HG02884 (cell line): ENCODE results near the gene TIMM22.

Experiments used
- ATAC-seq: cut with Tn5 transposase; IDR thresholded peaks from one replicate; pipeline ENCODE4 v1.9.1; 2021; ENCODE audit warnings: mild to moderate bottlenecking, moderate library complexity; ENCODE audit not compliant: unreplicated experiment

Gene TIMM22

DNA sequence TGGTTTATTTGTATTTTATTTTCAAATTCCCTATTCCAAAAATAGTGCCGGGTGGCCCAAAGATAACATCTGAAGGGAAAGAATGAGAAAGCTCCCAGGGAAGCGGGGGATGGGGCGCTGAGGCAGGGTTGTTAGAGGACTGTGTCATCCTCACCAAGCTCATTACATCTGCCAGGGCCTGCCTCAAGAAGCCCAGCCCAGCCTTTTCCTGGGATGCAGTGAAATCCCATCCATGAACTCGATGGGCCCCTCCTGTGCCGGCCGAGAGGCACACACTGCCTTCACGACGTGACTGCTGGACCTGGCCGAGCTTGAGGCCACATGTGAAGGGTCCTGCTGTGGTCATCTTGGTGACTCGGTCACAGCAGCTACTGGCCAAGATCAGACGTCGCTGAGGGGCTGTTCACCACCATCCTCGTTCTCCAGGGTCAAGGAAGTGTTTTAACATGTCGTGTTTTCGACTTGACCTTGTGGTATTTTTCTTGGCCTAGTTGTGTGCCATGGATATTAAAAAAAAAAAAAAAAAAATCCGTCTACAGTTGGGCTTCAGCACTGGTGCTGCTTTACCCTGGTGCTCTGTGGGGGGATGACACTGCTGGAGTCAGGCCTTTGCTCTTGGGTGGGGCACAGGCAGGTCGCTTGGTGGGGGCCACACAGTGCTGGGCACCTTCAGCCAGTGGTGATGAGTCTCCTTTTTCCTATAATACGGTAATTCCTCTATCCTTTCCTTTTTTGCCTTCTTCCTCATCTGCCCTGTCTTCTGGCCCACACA is 4.9 kb downstream of the TIMM22 start:
- no peak for ATAC-seq

DNA sequence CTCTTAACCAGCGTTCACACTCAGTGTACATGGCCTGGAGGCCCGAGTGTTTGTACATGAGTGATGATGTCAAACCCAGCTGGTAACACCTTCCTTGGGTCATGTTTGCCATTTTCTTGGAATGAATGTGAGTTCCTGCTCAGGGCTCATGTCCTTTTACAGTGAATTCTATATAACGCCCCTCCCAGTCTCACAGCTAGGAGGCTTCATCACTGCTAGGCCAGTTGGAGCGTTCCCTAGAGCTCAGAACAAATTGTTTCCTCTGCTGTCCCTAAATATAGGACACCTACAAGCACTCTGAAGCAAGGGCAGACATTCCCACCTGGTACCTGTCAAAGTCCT is 5.5 kb downstream of the TIMM22 start:
- ATAC-seq: no peak

DNA sequence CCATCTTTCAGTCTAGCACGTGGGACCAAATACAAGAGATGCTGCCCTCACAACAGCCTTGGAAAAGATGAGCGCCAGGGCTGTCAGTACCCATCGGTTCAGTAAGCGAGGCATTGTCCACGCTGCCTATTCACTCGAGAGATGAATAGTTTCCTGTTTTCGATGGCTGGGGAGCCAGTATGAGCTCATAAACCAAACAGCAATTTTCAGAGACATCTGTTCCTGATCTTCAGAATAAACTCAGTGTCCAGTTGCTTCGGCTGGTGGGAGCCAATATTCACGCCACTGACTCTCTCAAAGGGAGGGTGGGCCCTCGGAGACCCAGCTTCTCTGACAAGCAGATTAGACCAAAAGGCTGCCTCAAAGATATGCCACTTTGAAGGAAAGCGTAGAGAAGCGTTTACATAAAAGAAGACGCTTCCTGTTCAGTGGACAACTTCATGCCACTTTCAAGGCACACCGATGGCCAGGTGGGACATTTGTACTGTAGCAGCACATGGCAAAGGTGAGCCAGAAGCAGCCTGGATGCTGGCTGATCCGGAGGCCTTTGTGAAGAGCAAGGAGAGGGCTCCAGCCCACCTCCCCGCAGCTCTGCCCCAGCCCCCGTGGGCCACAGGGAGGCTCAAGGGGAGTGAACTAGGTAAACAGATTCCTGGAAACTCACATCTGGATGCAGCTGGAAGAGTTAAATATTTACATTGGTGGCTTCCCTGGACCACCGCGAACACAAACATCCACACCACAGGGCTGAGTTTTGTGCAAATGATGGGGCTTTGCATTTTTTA is 6.0 kb downstream of the TIMM22 start:
- ATAC-seq: no peak

DNA sequence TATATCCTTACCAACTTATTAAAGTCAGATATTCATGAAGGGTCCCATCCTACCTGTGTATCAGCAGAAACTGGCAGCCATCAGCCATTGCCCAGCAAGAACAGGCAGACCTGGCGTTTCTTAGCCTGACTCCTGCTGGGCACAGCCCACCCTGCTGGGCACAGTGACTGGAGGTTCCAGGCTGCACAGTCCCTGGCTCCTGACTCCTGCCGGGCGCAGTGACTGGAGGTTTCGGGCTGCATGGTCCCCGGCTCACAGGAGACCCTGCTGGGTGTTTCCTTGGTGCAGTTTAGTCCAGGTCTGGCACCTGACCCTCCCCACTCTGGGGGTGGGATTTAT is 6.7 kb downstream of the TIMM22 start:
- ATAC-seq: no peak

DNA sequence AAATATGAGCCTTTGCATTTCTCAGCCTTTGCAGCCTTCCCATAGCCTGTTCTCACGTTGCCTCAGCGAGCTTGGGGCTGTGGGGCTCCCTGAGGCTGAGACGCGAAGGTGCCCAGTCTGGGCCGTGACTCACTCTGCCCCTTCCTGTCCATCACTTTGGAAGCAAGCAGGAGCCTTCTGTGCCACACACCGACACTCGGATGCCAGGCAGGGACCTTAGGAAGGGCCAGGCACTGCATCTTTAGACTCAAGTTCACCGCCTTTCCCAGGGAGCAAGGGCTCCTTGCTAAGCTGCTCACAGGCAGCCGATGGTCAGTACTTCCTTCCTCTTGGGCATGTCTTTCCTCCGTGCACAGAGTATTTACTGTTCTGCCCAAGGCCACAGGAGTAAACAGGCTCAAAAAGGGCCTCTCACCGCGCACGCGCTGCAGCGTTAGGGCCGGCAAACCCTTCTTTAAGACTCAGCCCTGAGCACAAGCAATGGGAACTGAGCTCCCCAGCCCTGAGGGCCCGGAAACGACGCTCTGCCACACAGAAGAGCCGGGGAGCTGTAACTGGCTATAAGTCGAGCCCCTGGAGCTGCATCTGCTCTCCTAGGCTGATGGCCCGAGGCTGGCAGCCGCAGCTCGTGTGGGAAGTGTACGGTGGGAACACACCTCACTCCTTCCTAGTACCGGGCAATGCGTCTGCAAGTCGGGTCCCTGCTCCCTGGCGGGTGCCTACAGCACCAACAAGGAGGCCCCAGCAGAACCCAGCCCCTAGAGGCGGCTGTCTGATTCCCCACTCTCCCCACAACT is 7.2 kb downstream of the TIMM22 start:
- no peak for ATAC-seq

DNA sequence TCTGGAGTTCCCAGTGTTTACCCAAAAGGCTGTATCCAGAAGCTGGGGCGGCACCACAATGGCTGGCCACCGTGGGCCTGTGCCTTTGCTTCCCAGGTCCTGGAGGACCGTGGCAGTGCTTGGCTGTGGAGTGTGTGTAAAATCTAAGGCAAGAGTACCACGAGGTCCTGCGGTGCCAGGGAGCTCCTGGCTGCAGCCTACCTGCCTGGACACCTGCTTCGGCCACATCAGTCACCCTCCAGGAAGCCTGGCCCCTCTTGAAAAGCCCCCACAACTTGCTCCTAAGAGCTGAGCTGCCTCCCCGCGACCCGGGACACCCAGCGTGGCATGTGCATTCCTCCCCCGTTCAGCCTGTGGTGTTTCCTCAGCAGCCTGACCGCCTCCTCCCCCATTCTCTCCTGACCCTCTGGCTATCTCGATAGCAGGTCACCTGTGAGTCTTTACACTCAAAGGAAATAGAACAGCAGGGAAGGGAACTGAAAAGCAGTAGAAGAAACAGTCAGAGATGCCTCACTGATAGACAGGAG is 7.9 kb downstream of the TIMM22 start:
- ATAC-seq: no peak

DNA sequence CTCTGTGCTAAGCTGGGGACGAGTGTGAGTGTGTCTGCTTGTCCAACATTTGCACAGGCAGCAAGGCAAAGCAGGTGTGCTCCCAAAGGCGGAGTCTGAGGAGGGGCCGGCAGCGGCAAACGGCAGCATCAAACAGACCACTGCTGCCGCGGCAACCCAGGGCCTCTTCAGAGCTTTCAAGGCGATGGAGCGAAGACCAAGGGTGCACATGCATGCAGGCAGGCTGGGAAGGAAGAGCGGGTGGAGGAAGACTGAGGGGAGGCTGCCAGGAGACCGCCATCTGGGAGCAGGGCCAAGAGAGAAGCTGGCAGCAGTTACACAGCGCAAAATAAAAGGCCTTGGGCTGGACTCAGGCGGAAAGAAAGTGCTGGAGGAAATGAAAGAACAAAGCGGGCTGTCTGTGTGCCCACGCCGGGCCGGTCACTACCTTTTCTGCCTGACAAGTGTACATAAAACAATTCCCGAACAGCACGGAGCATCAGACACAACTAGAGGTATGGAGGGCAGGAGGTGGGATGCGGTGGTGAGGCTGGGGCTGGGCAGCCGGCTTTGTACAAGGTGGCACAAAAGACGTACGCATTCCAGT is 8.5 kb downstream of the TIMM22 start:
- no peak for ATAC-seq

DNA sequence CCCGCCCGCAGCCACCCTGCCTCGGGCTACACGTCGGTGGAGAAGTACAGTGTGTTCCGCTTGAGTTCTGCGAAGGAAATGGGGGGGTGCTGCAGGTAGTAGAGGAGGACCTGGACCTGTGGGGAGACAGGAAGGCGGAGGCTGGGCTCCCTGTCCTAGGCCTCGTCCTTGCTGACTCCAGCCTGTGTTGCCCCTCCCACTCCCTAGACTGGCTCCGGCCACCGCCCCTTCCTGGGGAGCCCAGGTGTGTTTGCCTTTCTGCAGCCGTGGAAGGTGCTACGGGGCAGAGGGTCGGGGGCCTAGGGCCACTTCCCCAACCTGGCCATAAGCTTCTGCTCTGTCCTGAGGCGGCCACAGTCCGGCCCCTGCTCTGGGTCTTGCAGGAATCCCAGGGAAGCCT is 9.1 kb downstream of the TIMM22 start:
- no peak for ATAC-seq

DNA sequence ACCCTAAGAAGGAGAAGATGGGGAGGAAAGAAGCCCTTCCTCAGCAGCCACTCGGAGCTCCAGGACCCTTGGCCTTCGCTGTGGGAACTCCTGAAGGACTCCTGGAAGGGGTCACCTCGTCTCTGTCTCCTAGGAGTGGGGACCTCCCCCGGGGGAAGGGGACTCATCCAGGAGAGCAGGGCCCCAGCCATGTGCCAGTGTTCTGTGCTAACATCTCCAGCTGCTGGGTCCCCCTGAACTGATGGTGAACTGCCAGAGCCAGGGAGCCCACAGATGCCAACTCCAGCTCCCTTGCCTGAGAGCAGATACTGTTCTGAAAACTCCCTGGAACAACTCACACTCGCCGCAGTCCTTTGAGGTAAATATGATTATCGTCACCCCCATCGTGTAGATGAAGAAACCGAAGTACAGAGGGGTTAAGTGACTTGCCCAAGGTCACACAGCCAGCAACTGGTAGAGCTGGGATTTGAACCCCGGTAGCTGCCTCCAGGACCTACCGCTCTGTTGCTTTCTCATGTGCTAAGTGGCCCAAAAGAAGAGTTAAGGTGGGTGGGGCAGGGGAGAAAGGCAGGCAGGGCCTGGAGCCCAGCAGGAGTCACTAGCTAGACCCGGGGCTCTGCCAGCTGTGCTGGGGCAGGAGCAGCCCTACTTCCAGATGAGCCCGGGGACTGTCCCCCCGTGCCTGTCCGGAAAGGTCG is 10.5 kb downstream of the TIMM22 start:
- no peak for ATAC-seq

DNA sequence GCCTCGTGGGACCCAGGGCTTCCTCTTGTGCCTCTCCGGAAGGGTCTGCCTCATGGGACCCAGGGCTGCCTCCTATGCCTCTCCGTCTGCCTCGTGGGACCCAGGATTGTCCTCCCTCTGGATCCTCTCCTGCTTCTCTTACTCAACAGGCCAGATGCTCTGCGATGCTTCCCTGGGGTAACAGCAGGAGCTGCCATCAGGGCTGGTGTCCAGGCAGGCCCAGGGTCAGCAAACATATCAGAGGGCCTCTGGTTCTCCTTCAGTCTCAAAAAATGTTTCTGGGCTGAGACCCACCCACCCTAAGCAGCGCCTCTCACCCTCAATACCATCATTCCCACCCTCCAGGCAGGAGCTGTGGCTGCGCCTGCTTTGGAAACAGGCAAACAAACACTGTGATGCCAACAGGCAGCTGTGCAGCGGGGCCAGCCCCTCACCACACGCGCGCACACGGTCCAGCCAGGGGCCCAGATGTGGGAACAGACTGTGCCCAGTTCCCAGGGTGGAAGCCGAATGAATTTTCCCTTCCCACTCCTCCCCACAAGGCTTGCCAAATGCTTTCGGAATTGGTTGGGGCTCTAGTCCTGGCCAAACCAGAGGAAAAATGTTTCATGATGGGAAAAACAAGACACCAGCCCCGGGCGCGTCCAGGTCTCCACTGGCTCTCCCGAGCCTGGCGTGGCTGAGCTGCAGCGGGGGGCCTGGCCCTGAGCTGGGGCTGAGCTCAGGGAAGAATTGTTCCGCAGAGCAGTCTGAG is 11.3 kb downstream of the TIMM22 start:
- ATAC-seq: no peak

DNA sequence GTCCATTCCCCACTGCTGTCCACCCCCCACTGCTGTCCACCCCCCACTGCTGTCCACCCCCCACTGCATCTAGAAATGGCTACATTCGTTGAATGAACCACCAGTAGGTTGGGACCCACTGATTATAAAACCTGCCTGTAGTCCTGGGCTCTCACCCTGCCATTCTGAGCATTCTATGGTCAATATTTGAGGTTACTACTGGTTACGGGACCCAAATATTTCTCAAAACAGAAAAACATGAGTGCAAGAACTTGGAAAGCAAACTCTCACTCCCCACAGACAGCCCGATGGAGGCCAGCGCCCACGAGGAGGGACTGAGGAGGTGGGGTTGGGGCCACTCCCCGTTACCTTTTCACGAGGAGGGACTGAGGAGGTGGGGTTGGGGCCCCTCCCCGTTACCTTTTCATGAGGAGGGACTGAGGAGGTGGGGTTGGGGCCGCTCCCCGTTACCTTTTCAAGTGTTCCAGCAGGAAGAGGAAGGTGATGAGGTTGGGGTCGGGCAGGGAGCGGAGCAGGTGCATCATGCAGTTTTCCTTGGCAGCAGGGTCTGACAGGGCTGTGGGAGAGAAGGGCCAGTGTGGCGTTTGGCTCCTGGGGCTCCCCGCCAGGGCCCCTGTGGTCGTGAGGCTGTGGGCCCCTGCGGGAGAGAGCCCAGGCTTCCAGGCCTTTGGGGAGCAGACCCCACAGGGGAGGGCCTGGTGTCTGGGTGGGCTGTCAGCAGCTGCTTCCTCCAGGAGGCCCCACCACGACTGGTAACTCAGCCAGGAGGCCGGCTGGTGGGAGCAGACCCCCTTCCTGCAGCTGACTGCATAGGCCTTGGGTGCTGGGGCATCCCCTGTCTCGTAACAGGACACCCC is 12.5 kb downstream of the TIMM22 start:
- ATAC-seq: no peak

DNA sequence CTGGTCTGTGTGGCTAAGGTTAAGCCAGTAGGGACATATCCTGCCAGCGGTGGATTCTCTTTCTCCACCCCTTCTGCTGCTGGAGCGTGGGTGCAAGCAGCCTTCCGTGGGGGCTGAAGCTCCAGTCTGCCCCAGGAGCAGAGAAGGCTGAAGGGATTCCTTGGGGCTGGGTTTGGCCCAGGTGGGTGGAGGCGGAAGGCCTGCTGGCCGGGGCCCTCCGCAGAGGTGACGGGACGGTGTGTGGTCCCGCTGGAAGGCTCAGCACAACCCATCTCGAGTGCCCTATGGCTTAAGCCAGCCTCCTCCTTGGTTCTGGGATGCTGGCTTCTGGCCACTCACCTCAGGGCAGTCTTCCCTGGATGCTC is 13.1 kb downstream of the TIMM22 start:
- no peak for ATAC-seq

DNA sequence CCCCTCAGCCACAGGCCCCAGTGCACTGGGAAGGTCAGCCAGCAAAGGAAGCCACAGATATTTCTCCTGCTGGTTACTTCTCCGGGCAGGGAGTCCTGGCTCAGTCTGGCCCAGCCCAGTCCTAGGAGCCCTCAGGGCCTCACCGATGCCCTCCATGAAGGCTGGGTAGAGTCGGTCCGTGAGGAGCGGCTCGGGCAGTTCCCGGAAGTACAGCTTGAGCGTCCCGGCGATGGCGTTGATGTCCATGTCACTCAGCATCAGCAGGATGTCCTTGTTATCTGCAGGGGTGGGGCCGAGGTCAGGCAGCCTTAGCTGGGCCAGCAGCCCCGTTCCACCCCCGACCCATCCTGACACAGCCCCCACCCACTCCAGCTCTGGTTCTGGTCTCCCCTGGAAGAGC is 13.7 kb downstream of the TIMM22 start:
- ATAC-seq: no peak

DNA sequence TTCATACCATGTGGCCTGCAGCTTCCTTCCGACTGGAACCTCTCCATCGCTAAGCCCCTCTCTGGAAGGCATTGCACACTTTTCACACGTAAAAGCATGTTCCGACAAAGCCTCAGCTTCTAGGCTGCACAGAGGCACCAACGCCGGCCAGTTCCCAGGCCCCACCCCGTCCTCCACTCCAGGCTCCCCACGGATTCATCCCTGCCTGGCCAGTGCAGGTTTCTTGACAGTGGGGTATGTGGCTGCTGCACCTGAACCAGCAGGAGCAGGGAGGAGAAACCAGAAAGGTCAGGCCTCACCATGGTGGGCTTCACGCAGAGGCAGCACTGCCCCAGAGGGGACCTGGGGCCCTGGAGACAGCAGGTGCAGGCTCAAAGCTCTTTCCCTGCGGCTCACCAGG is 14.2 kb downstream of the TIMM22 start:
- ATAC-seq: no peak

DNA sequence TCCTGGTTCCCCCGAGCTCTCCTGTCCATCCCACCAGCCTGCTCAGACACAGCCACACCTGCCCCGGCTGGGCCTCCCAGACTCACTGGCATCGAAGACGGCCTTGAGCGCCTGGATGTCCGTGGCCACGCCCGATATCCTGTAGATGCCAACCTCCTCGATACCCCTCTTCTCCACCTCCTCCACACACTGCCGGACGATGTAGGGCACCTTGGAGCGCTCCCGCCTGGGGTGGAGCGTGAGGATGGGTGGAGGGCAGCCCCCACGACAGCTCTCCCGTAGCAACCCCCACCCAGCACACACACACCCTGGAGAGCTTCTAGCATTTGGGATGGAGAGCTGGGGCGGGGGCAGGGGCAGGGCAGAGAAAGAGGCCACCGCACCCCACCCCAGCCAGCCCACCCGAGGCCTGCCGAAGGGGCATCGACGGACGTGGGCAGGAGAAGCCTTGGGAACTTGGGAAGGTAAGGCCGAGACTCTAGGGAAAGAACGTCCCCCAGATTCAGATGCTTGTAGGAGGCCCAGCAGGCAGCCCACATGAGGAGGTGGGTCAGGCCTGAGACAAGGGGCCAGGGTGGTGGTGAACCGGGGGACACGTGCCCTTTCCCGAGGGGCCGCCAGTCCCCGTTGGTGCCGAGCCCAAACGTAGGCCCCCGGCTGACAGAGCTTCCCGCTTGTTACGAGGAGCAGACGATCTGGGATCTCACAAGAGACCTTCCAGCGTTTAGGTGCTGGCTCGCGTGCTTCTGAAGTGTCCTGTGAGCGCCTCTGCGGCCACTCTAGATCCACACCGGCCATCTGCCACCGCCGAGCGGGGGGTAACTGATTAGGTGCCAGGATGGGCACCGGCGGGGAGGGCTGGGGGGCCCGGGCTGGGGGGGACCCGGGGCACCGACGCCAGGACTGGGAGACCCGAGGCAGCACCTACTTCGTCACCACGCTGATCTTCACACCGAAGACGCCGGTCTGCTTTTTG is 15.1 kb downstream of the TIMM22 start:
- no peak for ATAC-seq

DNA sequence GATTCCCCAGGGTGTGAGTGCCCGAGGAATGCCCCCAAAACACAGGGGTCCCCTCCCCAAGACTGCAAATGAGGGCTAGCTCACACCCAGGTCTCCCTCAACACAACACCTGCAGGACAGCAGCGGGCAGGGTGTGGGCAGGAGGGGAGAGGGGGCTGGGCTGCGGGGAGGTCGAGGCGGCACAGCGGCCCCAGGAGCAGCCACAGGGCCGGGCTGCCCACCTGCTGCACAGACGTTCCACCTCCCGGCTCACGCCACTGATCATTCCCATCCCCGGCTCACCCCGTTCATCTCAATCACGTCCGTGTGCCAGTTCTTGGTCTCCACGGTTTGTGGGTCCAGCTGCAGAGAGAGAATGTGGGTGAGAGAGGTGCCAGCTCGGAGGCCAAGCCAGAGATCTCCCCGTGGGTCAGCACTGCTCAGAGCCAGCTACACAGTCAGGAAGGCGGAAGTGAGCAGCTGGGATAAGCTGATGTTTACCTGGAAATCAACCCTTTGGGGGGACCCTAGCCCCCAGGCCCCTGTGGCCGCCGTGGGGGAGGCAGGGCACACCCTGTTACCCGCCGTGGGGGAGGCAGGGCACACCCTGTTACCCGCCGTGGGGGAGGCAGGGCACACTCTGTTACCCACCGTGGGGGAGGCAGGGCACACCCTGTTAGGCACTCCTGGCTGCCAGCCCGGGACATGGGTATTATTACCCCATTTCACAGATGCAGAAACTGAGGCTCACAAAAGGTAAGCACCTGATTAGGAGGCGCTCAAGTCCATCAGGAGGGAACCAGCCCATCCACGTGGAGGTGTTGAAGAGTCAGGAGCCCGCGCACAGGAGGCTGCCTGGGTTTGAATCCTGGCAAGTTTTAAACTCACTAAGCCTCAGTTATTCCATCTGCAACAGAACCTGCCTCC is 16.1 kb downstream of the TIMM22 start:
- no peak for ATAC-seq

DNA sequence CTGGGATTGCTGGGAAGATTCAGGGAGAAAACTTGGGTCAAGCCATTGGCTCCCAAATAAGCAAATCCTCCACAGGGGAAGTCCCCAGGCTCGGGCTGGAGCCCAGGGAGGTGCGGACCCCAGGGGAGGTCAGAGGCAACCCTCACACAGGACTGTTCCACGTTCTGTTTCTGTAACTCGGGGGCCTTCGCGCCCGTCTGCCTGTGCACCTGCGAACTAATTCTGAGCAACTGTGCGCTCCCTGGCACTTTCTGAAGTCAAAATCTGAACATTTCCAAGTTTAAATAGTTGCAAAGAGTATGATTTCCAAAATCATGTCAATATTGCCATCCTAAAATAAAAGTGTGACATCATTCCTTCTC is 16.8 kb downstream of the TIMM22 start:
- no peak for ATAC-seq
